Measurements from ENCODE around the gene METTL26. TPM values are rescaled to one million over a fixed set of nuclear protein-coding genes. Genes with fewer than 3 reads are reported as not detected.

The METTL26 gene
- total and polyA plus RNA-seq, 9 of the 15 experiments (the other 6 are each of a cell fraction or from before 2014, with no cell fraction given) = 7.3 to 262 (median 80.9) TPM

DNA sequence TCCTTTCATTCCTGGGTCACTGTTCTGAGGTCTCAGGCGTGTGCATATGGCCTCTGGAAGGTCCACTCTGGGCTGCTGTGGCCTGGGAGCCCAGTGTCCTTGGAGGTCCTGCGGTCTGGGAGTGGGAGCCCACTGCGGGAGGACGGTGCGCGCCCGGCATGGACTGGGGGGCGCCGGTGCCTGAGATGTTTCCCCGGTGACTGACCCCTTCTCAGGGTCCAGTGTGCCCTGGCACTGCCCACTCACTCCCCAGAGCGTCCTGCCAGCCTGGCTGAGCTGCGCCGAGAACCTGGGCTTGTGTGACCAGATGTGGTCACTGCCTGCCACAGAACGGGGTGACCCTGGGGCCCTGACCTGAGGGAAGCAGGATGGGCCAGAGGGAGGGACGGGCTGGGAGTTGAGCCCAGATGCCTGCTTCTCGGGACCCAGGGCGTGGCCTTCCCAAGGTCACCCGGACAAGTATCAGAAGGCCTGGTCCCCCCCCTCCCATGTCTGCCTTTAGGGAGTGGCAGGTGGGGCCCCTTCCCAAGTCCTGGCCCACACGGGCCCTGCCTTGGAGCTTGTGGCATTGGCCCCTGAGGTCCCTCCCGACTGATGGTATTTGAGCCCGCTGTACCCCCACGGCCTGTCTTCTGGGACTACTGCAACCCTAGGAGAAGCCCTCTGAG lies 38.2 kb upstream of the METTL26 start (continued):
- TF ChIP-seq FIP1L1 (IDR thresholded peaks at IDR 0.05; ENCODE audit: low read depth, low read length, poor library complexity, severe bottlenecking) (peak; percentile 31), ZNF77 (CRISPR knock-in tag; IDR thresholded peaks at IDR 0.05) (0 out of 2 replicates have a peak, but pooled peaks have one; percentile 40)

DNA sequence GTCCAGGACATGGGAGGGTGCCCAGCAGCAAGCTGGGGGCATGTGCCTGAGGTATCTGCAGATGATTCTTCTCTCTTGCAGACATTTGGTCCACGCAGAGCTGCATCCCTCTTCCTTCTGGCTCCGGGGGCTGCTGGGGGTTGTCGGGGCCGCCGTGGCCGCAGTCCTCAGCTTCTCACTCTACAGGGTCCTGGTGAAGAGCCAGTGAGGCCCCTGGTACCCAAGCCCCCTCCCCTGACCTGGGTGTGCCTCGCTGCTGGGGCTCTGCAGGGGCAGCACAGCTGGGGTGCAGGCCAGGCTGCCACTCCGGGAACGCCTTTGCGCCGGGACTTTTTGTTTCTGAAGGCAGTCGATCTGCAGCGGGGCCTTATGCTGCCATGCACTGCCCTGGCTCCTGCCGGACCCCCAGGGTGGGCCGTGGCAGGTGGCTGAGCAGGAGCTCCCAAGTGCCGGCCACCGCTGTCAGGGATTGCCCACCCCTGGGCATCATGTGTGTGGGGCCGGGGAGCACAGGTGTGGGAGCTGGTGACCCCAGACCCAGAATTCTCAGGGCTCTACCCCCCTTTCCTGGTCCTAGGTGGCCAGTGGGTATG lies 37.4 kb upstream of the METTL26 start:
- Histone ChIP-seq H3K36me3 (ENCODE audit: control insufficient read depth, insufficient read depth, low read length) (peaks cover 63% of the 10 kb centered on the region), H3K79me2 (ENCODE audit: control insufficient read depth, insufficient read depth, low read length) (peaks cover 22% of the 10 kb centered on the region), H4K20me1 (replicated peaks; ENCODE audit: control insufficient read depth, insufficient read depth, low read length) (0 out of 2 replicates have a peak, but pooled peaks cover 4% of the 10 kb centered on the region), H3K4me3 (no peak overlapping the region), H3K4me1 (replicated peaks in 1 of 2; ENCODE audit: control insufficient read depth in 2 of 2, insufficient read depth in 2 of 2, low read length in 2 of 2) (peaks cover 20 to 98% of the 10 kb centered on the region in 2 experiments), H3K27me3 (ENCODE audit: control insufficient read depth in 2 of 2, insufficient read depth in 2 of 2, low read length in 2 of 2) (no peaks in the 10 kb centered on the region), H3K9me3 (replicated peaks; ENCODE audit: control insufficient read depth, insufficient read depth, low read depth, low read length) (no peaks in the 10 kb centered on the region), H3K9me1 (ENCODE audit: control insufficient read depth, insufficient read depth, low read length) (no peaks in the 10 kb centered on the region), H3K27ac (ENCODE audit: extremely low read depth, low read depth, low read length) (peak overlapping the region; percentile 72; the same call in 1 of the 3 replicates), H3K9ac (ENCODE audit: insufficient read depth in 1 of 2, low read depth in 2 of 2, low read length in 2 of 2) (peak overlapping the region in 1 of 2 experiments; percentile 61; a peak in 2 of 4 replicates), H3K4me2 (ENCODE audit: insufficient read depth, low read length) (no peak overlapping the region), H2AFZ (ENCODE audit: low read depth, low read length) (no peak overlapping the region)
- in situ Hi-C loops (cut with MboI) (loop anchor here (10.0 kb wide), 1 partner anchor 279 kb away; the partner anchor contains the start of gene NME4), intact Hi-C loops (cut with micrococcal nuclease) (no loop called here)
- no peak for DNase-seq (ENCODE audit: extremely low read depth in 1 of 4, low spot score in 3 of 4)
- WGBS (ENCODE audit: insufficient coverage, low coverage, missing lambda C conversion rate) = 93% methylated on average over 15 of the region's 18 CpGs
- TF ChIP-seq FIP1L1 (IDR thresholded peaks at IDR 0.05; ENCODE audit: low read depth, low read length, poor library complexity, severe bottlenecking) (no peak), POLR2G (IDR thresholded peaks at IDR 0.05; ENCODE audit: low read depth, low read length) (peak; percentile 29; the same call in 1 of the 2 replicates), RBFOX2 (IDR thresholded peaks at IDR 0.05; ENCODE audit: low read depth, low read length) (peak; percentile 29; the same call in 1 of the 2 replicates), ZC3H8 (IDR thresholded peaks at IDR 0.05) (no peak)
- TF ChIP-seq, protein P1, sequence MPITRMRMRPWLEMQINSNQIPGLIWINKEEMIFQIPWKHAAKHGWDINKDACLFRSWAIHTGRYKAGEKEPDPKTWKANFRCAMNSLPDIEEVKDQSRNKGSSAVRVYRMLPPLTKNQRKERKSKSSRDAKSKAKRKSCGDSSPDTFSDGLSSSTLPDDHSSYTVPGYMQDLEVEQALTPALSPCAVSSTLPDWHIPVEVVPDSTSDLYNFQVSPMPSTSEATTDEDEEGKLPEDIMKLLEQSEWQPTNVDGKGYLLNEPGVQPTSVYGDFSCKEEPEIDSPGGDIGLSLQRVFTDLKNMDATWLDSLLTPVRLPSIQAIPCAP (CRISPR knock-in tag; IDR thresholded peaks at IDR 0.05; ENCODE audit: borderline replicate concordance) = no peak
- no peak for ATAC-seq
- no peak for FAIRE-seq
- CTCF ChIA-PET (ENCODE audit: low intra/inter-chr PET ratio) = no interaction called here
- BruUV-seq (replicated peaks) = TSS peak; percentile 33
- POLR2A ChIA-PET = interaction anchor here (0.6 to 1.6 kb wide), 6 partner anchors 9 to 107 kb away, joined by 3 to 5 read pairs (median 3); partner anchors contain the start of gene NHLRC4
